Measurements from ENCODE around the gene CCDC7. TPM values are rescaled to one million over a fixed set of nuclear protein-coding genes. Genes with fewer than 3 reads are reported as not detected.

The CCDC7 gene
- total RNA-seq, 4 donors from 2014 or later: 8.2 to 30.5 (median 13.3) TPM

DNA sequence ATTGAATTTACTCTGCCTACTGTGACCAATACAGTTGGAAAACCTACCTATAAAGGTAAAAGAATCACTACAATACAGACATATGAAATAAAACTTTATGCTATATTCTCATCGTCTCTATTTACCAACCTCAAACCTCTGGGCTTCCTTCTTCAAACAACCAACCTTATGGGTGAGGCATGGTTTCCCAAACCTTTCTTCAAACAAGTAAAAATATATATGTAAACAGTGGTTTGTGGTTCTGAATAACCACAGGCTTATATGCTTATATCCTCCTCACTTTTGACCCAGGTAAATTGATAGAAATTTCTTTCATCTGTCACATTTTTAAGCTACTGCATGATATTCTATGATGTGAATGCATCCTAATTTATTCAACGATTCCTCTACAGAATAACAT is 408.5 kb downstream of the CCDC7 start:
- no peak for TF ChIP-seq POLR2A (IDR thresholded peaks at IDR 0.05)
- TF ChIP-seq, protein P1, sequence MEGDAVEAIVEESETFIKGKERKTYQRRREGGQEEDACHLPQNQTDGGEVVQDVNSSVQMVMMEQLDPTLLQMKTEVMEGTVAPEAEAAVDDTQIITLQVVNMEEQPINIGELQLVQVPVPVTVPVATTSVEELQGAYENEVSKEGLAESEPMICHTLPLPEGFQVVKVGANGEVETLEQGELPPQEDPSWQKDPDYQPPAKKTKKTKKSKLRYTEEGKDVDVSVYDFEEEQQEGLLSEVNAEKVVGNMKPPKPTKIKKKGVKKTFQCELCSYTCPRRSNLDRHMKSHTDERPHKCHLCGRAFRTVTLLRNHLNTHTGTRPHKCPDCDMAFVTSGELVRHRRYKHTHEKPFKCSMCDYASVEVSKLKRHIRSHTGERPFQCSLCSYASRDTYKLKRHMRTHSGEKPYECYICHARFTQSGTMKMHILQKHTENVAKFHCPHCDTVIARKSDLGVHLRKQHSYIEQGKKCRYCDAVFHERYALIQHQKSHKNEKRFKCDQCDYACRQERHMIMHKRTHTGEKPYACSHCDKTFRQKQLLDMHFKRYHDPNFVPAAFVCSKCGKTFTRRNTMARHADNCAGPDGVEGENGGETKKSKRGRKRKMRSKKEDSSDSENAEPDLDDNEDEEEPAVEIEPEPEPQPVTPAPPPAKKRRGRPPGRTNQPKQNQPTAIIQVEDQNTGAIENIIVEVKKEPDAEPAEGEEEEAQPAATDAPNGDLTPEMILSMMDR (IDR thresholded peaks at IDR 0.05): no peak
- DNase-seq: no peak
- Histone ChIP-seq H3K36me3 (no peaks in the 10 kb centered on the region), H3K9me3 (no peaks in the 10 kb centered on the region), H3K27me3 (no peaks in the 10 kb centered on the region), H3K27ac (no peak overlapping the region), H3K4me3 (no peak overlapping the region), H3K4me1 (no peaks in the 10 kb centered on the region)

DNA sequence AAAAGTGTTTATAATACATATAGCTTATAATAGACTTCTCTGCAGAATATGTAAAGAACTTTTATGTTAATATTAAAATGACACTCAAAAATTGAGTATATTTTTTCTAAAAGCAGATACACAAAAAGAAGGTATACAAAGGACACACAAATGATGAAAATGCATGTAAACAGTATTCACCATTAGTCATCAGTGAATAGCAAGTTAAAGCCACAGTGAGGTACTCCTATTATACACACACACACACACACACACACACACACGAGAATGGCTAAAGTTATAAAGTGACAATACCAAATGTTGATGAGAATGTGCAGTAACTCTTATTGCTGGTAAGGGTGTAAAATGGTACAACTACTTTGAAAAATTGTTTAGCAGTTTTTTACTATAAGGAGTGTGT is 419.2 kb downstream of the CCDC7 start:
- Histone ChIP-seq H3K9me3 (no peaks in the 10 kb centered on the region), H3K36me3 (no peaks in the 10 kb centered on the region), H3K4me1 (no peaks in the 10 kb centered on the region), H3K27me3 (no peaks in the 10 kb centered on the region), H3K4me3 (no peak overlapping the region), H3K27ac (no peak overlapping the region)
- TF ChIP-seq, protein P1 (IDR thresholded peaks at IDR 0.05): no peak
- no peak for TF ChIP-seq POLR2A (IDR thresholded peaks at IDR 0.05)
- no peak for DNase-seq

DNA sequence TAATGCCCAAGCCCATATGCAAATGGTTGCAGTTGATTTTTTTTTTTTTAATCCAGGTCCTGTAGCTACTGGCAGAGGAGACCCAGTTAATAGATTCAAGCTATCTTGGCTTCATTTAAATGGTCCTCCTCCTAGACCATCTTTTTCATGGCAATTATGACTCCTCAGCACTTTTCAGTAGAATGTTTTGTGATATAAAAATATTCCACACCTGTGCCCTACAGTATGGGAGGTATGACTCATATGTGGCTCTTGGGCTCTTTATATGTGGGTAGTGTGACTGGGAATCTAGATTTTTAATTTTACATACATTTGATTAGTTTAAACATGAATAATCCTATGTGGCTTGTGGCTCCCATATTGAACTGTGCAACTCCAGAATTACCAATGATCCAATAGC is 432.0 kb downstream of the CCDC7 start:
- H3K27ac ChIP-seq: no peak overlapping the region
- H3K4me3 ChIP-seq: no peak overlapping the region
- DNase-seq: no peak
- no peaks in the 10 kb centered on the region for H3K27me3 ChIP-seq
- no peaks in the 10 kb centered on the region for H3K9me3 ChIP-seq
- H3K36me3 ChIP-seq: no peaks in the 10 kb centered on the region
- TF ChIP-seq POLR2A (IDR thresholded peaks at IDR 0.05): no peak
- TF ChIP-seq, protein P1 (IDR thresholded peaks at IDR 0.05): no peak
- no peaks in the 10 kb centered on the region for H3K4me1 ChIP-seq

DNA sequence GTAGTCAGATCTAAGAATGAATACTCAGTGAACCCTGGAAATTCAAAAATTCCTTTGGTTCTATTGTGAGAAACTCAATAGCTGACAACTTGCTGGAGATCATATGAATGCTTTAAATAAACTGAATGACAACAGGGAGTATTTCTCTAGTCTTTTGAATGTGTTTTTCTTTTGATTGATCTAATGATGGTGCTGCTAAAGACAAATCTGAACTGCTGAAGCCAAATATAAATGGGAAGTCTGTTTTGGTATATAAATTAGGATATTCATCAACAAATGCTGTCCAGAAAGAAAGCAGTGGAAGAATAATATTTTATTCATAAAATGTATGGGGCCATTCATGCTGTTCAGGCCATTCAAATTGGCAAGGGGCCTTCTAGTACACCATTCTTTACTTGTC is 432.7 kb downstream of the CCDC7 start:
- no peak overlapping the region for H3K27ac ChIP-seq
- no peak overlapping the region for H3K4me3 ChIP-seq
- TF ChIP-seq POLR2A (IDR thresholded peaks at IDR 0.05): no peak
- TF ChIP-seq, protein P1 (IDR thresholded peaks at IDR 0.05): no peak
- no peaks in the 10 kb centered on the region for H3K36me3 ChIP-seq
- DNase-seq: no peak
- H3K27me3 ChIP-seq: no peaks in the 10 kb centered on the region
- H3K4me1 ChIP-seq: no peaks in the 10 kb centered on the region
- no peaks in the 10 kb centered on the region for H3K9me3 ChIP-seq

DNA sequence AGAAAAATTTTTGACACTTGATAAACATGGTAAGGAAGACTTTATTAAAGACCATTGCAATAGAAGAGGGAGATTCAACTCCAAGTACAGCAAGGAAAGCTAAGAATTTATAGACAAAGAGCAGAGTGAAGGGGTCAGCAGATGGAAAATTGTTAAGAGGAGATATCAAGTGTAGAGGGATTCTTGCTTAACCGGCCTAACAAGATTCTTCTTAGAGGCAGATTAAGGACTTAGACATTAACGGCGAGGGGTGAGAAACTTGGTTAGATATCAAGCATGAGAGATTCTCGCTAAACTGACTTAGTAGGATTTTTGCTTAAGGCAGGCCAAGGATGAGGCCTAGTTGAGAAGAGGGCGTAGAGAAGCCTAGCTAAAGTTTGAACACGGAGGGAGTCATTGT is 436.1 kb downstream of the CCDC7 start:
- no peaks in the 10 kb centered on the region for H3K4me1 ChIP-seq
- TF ChIP-seq POLR2A (IDR thresholded peaks at IDR 0.05): no peak
- TF ChIP-seq, protein P1 (IDR thresholded peaks at IDR 0.05): no peak
- H3K27me3 ChIP-seq: no peaks in the 10 kb centered on the region
- no peak overlapping the region for H3K27ac ChIP-seq
- no peak for DNase-seq
- no peaks in the 10 kb centered on the region for H3K9me3 ChIP-seq
- H3K36me3 ChIP-seq: no peaks in the 10 kb centered on the region
- no peak overlapping the region for H3K4me3 ChIP-seq

DNA sequence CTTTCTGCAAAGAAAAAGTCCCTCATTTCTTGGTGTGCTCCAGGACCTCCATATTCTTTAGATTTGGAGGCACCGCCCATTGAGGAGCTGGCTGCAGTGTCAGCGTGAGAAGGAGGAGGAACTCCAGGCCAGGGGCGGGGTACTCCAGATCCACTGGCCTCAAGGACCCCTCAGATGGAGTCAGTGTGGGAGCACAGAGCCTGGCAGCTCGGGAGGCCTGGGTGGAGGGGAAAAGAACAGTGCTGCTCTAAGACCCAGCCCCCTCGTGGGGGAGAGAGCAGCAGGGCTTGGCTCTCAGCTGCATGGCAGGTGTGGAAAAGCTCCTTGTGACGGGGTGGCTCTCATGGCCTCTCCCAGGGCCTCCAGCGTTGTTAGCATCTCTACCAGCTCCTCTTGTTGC is 441.5 kb downstream of the CCDC7 start:
- DNase-seq: no peak
- Histone ChIP-seq H3K27me3 (no peaks in the 10 kb centered on the region), H3K9me3 (no peaks in the 10 kb centered on the region), H3K4me3 (no peak overlapping the region), H3K4me1 (no peaks in the 10 kb centered on the region), H3K36me3 (no peaks in the 10 kb centered on the region), H3K27ac (no peak overlapping the region)
- TF ChIP-seq, protein P1 (IDR thresholded peaks at IDR 0.05): no peak
- no peak for TF ChIP-seq POLR2A (IDR thresholded peaks at IDR 0.05)

Data from Peyer's patch (tissue), 4 donors.